Left lung (tissue), 10 donors: Measurements from ENCODE around the gene SMARCA4. TPM values are rescaled to one million over a fixed set of nuclear protein-coding genes. Genes with fewer than 3 reads are reported as not detected.
"Not testable (repeated sequence)": the region's sequence is repeated elsewhere in the genome, so short reads cannot be mapped to it uniquely, and the experiment has no call there.

Experiments
- ATAC-seq: fragments of 200-7000 bp; cut with Tn5 transposase; one replicate; pipeline ENCODE4 v1.9.1; 2020; ENCODE audit warnings: moderate library complexity
- DNase-seq, 4 donors: peaks; one replicate each; pipeline ENCODE4 v3.0.0-alpha.2; 2013 to 2020
- H3K27ac ChIP-seq, 2 donors: fragments of 200-600 bp; sonication (generic) in 1 of 2; one replicate each; pipeline versions ENCODE4 v1.5.0 to v1.8.0; 2020 to 2021
- H3K27me3 ChIP-seq, 2 donors: fragments of 200-600 bp; sonication (generic) in 1 of 2; one replicate each; pipeline versions ENCODE4 v1.5.0 to v1.8.0; 2020 to 2021
- H3K36me3 ChIP-seq, 2 donors: fragments of 200-600 bp; sonication (generic) in 1 of 2; one replicate each; pipeline versions ENCODE4 v1.5.0 to v1.8.0; 2020 to 2021
- H3K4me1 ChIP-seq, 2 donors: fragments of 200-600 bp; one replicate each; pipeline ENCODE4 v1.8.0; 2021
- H3K4me3 ChIP-seq, 2 donors: fragments of 200-600 bp; sonication (generic) in 1 of 2; one replicate each; pipeline versions ENCODE4 v1.5.0 to v1.8.0; 2020 to 2021; ENCODE audit warnings: mild to moderate bottlenecking in 1 of 2
- H3K9me3 ChIP-seq, 2 donors: fragments of 200-600 bp; sonication (generic) in 1 of 2; one replicate each; pipeline versions ENCODE4 v1.5.0 to v1.8.0; 2020 to 2021
- CTCF ChIP-seq, 2 donors: fragments of 200-600 bp; sonication (generic) in 1 of 2; IDR thresholded peaks; one replicate each; pipeline versions ENCODE4 v1.5.0 to v1.8.0; 2021; ENCODE audit warnings: antibody characterized with exemption in 2 of 2
- intact Hi-C, 2 donors: fragments of 100-400 bp; cut with DNase I; formaldehyde crosslinking; loops; one replicate each; pipeline versions ENCODE4 v1.11.2 to v1.14.2; 2022
- polyA plus RNA-seq, 6 donors: library from polyadenylated mRNA; unstranded; fragments of 120-200 nt; gene quantifications; one replicate each; pipeline ENCODE4 v1.2.1, GENCODE V29; 2013; ENCODE audit not compliant: insufficient read length in 6 of 6
- total RNA-seq, 2 donors: library from RNA; stranded (reverse); fragmentation: NEBNext Ultra II Directional; extraction: Animal tissue kit (Norgen Biotek cat#: 25700); gene quantifications; one replicate each; pipeline ENCODE4 v1.2.1, GENCODE V29; 2021
- donor health status: DM: no; HTN: yes; CAD: no.
- donor health status: DM: no; HTN: no; CAD: no.

Gene SMARCA4
- total and polyA plus RNA-seq, 8 donors: 98.3 to 168 (median 151) TPM

- H3K27me3 ChIP-seq: no peaks in the 10 kb centered on the region
- H3K36me3 ChIP-seq: peaks cover 0 to 28% of the 10 kb centered on the region in 2 donors
- DNase-seq (peak; percentile 95 to 99 (median 97)), ATAC-seq (peak; percentile 93)
- H3K4me3 ChIP-seq: peak within 1 kb of the TSS; percentile 89 to 98
- peaks cover 15 to 39% of the 10 kb centered on the region in 2 donors for H3K4me1 ChIP-seq
- no peaks in the 10 kb centered on the region for H3K9me3 ChIP-seq
- H3K27ac ChIP-seq: peak within 1 kb of the TSS; percentile 71 to 77
- TF ChIP-seq CTCF (IDR thresholded peaks at IDR 0.05): no peak
- intact Hi-C loops: no loop called here
Measured at GRCh38 chr19:10928563-10929401, 32.0 kb upstream of the SMARCA4 start, which contains the start of the genes TIMM29 and YIPF2. Gene TIMM29 (plus strand): TSS chr19:10928811. CDS start chr19:10928823, 12 bp downstream. Gene YIPF2 (minus strand): TSS chr19:10928639. CDS start chr19:10928410, 229 bp downstream.

GRCh38 chr19:10929402-10929794 lies 31.4 kb upstream of the SMARCA4 start:
- DNase-seq: peak in 1 of 4 donors; percentile 80
- Histone ChIP-seq H3K4me3 (peak overlapping the region; percentile 89 to 98), H3K27ac (peak overlapping the region in 1 of 2 donors; percentile 77), H3K4me1 (peaks cover 15 to 39% of the 10 kb centered on the region in 2 donors), H3K36me3 (peaks cover 0 to 22% of the 10 kb centered on the region in 2 donors), H3K9me3 (no peaks in the 10 kb centered on the region), H3K27me3 (no peaks in the 10 kb centered on the region)
- no peak for TF ChIP-seq CTCF (IDR thresholded peaks at IDR 0.05)
- intact Hi-C loops: no loop called here
- peak; percentile 2 for ATAC-seq

- TF ChIP-seq CTCF (IDR thresholded peaks at IDR 0.05): no peak
- ATAC-seq (no peak), DNase-seq (no peak)
- Histone ChIP-seq H3K27ac (no peak overlapping the region), H3K4me3 (no peak overlapping the region), H3K27me3 (no peaks in the 10 kb centered on the region), H3K9me3 (no peaks in the 10 kb centered on the region), H3K4me1 (peaks cover 0 to 17% of the 10 kb centered on the region in 2 donors), H3K36me3 (peaks cover 0 to 11% of the 10 kb centered on the region in 2 donors)
- intact Hi-C loops: loop anchor here in 1 of 2 donors (10.0 kb wide), 1 partner anchor 89 kb away; no protein-coding TSS in a partner anchor
Measured at GRCh38 chr19:10935371-10936059, 25.3 kb upstream of the SMARCA4 start.

GRCh38 chr19:10936661-10937084 lies 24.2 kb upstream of the SMARCA4 start:
- Histone ChIP-seq H3K36me3 (peaks cover 0 to 6% of the 10 kb centered on the region in 2 donors), H3K27me3 (no peaks in the 10 kb centered on the region), H3K9me3 (no peaks in the 10 kb centered on the region), H3K27ac (no peak overlapping the region), H3K4me3 (no peak overlapping the region), H3K4me1 (peaks cover 0 to 13% of the 10 kb centered on the region in 2 donors)
- intact Hi-C loops: loop anchor here in 1 of 2 donors (10.0 kb wide), 1 partner anchor 88 kb away; no protein-coding TSS in a partner anchor
- DNase-seq (peak in 2 of 4 donors; percentile 69 to 86), ATAC-seq (peak; percentile 80)
- peak; percentile 34 to 54 for TF ChIP-seq CTCF (IDR thresholded peaks at IDR 0.05)

GRCh38 chr19:10941649-10942048 lies 19.2 kb upstream of the SMARCA4 start:
- peak; percentile 7 for ATAC-seq
- H3K27ac ChIP-seq, intact Hi-C loops, H3K9me3 ChIP-seq, H3K4me3 ChIP-seq, DNase-seq, H3K27me3 ChIP-seq, H3K36me3 ChIP-seq: not testable (repeated sequence)
- peaks cover 0 to 17% of the 10 kb centered on the region in 2 donors for H3K4me1 ChIP-seq

- H3K4me1 ChIP-seq: peaks cover 0 to 17% of the 10 kb centered on the region in 2 donors
- ATAC-seq, DNase-seq, H3K36me3 ChIP-seq, H3K4me3 ChIP-seq, H3K27me3 ChIP-seq, H3K27ac ChIP-seq, intact Hi-C loops, H3K9me3 ChIP-seq: not testable (repeated sequence)
Measured at GRCh38 chr19:10943412-10943811, 17.4 kb upstream of the SMARCA4 start.
